PC-3 (cell line): Measurements from ENCODE around the gene KSR2. TPM values are rescaled to one million over a fixed set of nuclear protein-coding genes. Genes with fewer than 3 reads are reported as not detected.
"Not testable (repeated sequence)": the region's sequence is repeated elsewhere in the genome, so short reads cannot be mapped to it uniquely, and the experiment has no call there.

Experiments
- ATAC-seq: fragments of 200-7000 bp; cut with Tn5 transposase; 2 replicates; pipeline ENCODE4 v1.9.1; 2020; ENCODE audit warnings: mild to moderate bottlenecking, moderate library complexity
- BruUV-seq: library from RNA; stranded (reverse); fragments of 400-500 nt; replicated peaks from 2 replicates; lab custom pipeline; 2021; lab: Mats Ljungman, UMichigan
- CTCF ChIA-PET: fragments of 300-600 bp; sonication (Branson Sonifier 250); formaldehyde crosslinking; loops from one replicate; lab custom pipeline; 2022; ENCODE audit warnings: antibody characterized with exemption; lab: Charles Lee
- POLR2A ChIA-PET: fragments of 300-600 bp; sonication (Branson Sonifier 250); formaldehyde crosslinking; loops from one replicate; lab custom pipeline; 2022; ENCODE audit warnings: antibody characterized with exemption; ENCODE audit not compliant: unreplicated experiment; lab: Charles Lee
- DNase-seq: peaks from one replicate; pipeline ENCODE4 v3.0.0-alpha.2; 2015
- H2AFZ ChIP-seq: fragments of 300-600 bp; sonication (generic); 2 replicates; pipeline ENCODE4 v1.6.0; 2016; ENCODE audit warnings: antibody characterized with exemption, low read length
- H3F3A ChIP-seq: fragments of 300-600 bp; sonication (generic); one replicate; pipeline ENCODE4 v1.6.0; 2017; ENCODE audit warnings: antibody characterized with exemption, low read length, control low read depth, mild to moderate bottlenecking; ENCODE audit not compliant: unreplicated experiment
- H3K27ac ChIP-seq: fragments of 300-600 bp; sonication (generic); 2 replicates; pipeline ENCODE4 v1.5.1; 2016; ENCODE audit warnings: mild to moderate bottlenecking, low read length
- H3K27me3 ChIP-seq: fragments of 300-600 bp; sonication (generic); 2 replicates; pipeline ENCODE4 v1.6.1; 2016; ENCODE audit warnings: low read length, mixed read lengths
- H3K36me3 ChIP-seq: fragments of 300-600 bp; sonication (generic); 2 replicates; pipeline ENCODE4 v1.6.1; 2016; ENCODE audit warnings: low read depth, mixed run types, low read length, mixed read lengths
- H3K4me1 ChIP-seq: fragments of 300-600 bp; sonication (generic); 2 replicates; pipeline ENCODE4 v1.5.1; 2016; ENCODE audit warnings: low read length; ENCODE audit not compliant: insufficient read depth
- H3K4me2 ChIP-seq: fragments of 300-600 bp; sonication (generic); 2 replicates; pipeline ENCODE4 v1.6.0; 2016; ENCODE audit warnings: low read length
- H3K4me3 ChIP-seq: fragments of 300-600 bp; sonication (generic); 2 replicates; pipeline ENCODE4 v1.5.1; 2016; ENCODE audit warnings: mild to moderate bottlenecking, low read length, mixed read lengths
- H3K79me2 ChIP-seq: fragments of 300-600 bp; sonication (generic); 2 replicates; pipeline ENCODE4 v1.6.1; 2017; ENCODE audit warnings: low read length, mixed read lengths
- H3K9ac ChIP-seq: fragments of 300-600 bp; sonication (generic); 2 replicates; pipeline ENCODE4 v1.6.0; 2016; ENCODE audit warnings: mild to moderate bottlenecking, low read length
- H3K9me2 ChIP-seq: fragments of 300-600 bp; sonication (generic); replicated peaks from 2 replicates; pipeline ENCODE4 v1.6.1; 2016; ENCODE audit warnings: mixed run types, low read length, mixed read lengths
- H3K9me3 ChIP-seq: fragments of 300-600 bp; sonication (generic); 2 replicates; pipeline ENCODE4 v1.6.1; 2016; ENCODE audit warnings: low read length, mixed read lengths
- H4K20me1 ChIP-seq: fragments of 300-600 bp; sonication (generic); 2 replicates; pipeline ENCODE4 v1.6.1; 2016; ENCODE audit warnings: low read length, mixed read lengths
- EZH2 ChIP-seq: fragments of 300-600 bp; sonication (generic); IDR thresholded peaks from one replicate; pipeline ENCODE4 v1.6.1; 2017; ENCODE audit warnings: antibody characterized with exemption, mild to moderate bottlenecking, low read length; ENCODE audit not compliant: unreplicated experiment
- EZH2phosphoT487 ChIP-seq: fragments of 300-600 bp; sonication (generic); IDR thresholded peaks from 2 replicates; pipeline ENCODE4 v1.6.1; 2018; ENCODE audit warnings: mild to moderate bottlenecking, antibody characterized with exemption, low read length, borderline replicate concordance
- intact Hi-C: fragments of 100-400 bp; cut with micrococcal nuclease; formaldehyde crosslinking; loops from 2 replicates; pipeline ENCODE4 v1.9.0; 2023
- total RNA-seq: library from RNA; depleted of rRNA; stranded (reverse); fragments of >200 nt; gene quantifications from 2 replicates; pipeline ENCODE4 v1.2.3, GENCODE V29; 2014
- TF ChIP-seq, protein P1 (sequence below): fragments of 300-600 bp; sonication (generic); conservative IDR thresholded peaks from 2 replicates; pipeline ENCODE4 v1.5.1; 2017; ENCODE audit warnings: antibody characterized with exemption, low read depth, mild to moderate bottlenecking, low read length

KSR2 gene
- total RNA-seq, 1 experiment from 2014 or later: 0.80 TPM

- ChIA-PET POLR2A (no interaction called here), CTCF (no interaction called here)
- no peaks in the 10 kb centered on the region for H4K20me1 ChIP-seq
- no peak overlapping the region for H3K4me3 ChIP-seq
- no peak overlapping the region for H2AFZ ChIP-seq
- no TSS peak for BruUV-seq
- TF ChIP-seq, protein P1, sequence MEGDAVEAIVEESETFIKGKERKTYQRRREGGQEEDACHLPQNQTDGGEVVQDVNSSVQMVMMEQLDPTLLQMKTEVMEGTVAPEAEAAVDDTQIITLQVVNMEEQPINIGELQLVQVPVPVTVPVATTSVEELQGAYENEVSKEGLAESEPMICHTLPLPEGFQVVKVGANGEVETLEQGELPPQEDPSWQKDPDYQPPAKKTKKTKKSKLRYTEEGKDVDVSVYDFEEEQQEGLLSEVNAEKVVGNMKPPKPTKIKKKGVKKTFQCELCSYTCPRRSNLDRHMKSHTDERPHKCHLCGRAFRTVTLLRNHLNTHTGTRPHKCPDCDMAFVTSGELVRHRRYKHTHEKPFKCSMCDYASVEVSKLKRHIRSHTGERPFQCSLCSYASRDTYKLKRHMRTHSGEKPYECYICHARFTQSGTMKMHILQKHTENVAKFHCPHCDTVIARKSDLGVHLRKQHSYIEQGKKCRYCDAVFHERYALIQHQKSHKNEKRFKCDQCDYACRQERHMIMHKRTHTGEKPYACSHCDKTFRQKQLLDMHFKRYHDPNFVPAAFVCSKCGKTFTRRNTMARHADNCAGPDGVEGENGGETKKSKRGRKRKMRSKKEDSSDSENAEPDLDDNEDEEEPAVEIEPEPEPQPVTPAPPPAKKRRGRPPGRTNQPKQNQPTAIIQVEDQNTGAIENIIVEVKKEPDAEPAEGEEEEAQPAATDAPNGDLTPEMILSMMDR: no peak
- TF ChIP-seq EZH2 (no peak), EZH2phosphoT487 (no peak)
- H3K4me2 ChIP-seq: no peak overlapping the region
- H3K9me2 ChIP-seq: no peaks in the 10 kb centered on the region
- no peak for DNase-seq
- no peak overlapping the region for H3K9ac ChIP-seq
- no peaks in the 10 kb centered on the region for H3K9me3 ChIP-seq
- H3K36me3 ChIP-seq: no peaks in the 10 kb centered on the region
- H3K79me2 ChIP-seq: no peaks in the 10 kb centered on the region
- no peak for ATAC-seq
- no peaks in the 10 kb centered on the region for H3K27me3 ChIP-seq
- no peak overlapping the region for H3K27ac ChIP-seq
- no peaks in the 10 kb centered on the region for H3F3A ChIP-seq
- intact Hi-C loops: no loop called here
- H3K4me1 ChIP-seq: no peaks in the 10 kb centered on the region
These were observed 161.4 kb downstream of the KSR2 start for GRCh38 chr12:117807355-117807754.

GRCh38 chr12:117805865-117806264, 162.9 kb downstream of the KSR2 start:
- POLR2A ChIA-PET: no interaction called here
- Histone ChIP-seq H3K79me2 (no peaks in the 10 kb centered on the region), H3K9ac (no peak overlapping the region), H2AFZ (no peak overlapping the region), H3K27ac (no peak overlapping the region), H3F3A (no peaks in the 10 kb centered on the region), H3K4me1 (no peaks in the 10 kb centered on the region), H3K9me3 (no peaks in the 10 kb centered on the region), H3K9me2 (no peaks in the 10 kb centered on the region), H3K4me2 (no peak overlapping the region), H3K4me3 (no peak overlapping the region), H4K20me1 (no peaks in the 10 kb centered on the region), H3K27me3 (no peaks in the 10 kb centered on the region), H3K36me3 (no peaks in the 10 kb centered on the region)
- TF ChIP-seq EZH2 (no peak), EZH2phosphoT487 (no peak)
- TF ChIP-seq, protein P1: no peak
- intact Hi-C loops: no loop called here
- ATAC-seq (no peak), DNase-seq (no peak)
- CTCF ChIA-PET: no interaction called here
- no TSS peak for BruUV-seq

- Histone ChIP-seq H3F3A (no peaks in the 10 kb centered on the region), H4K20me1 (no peaks in the 10 kb centered on the region), H3K79me2 (no peaks in the 10 kb centered on the region), H3K36me3 (no peaks in the 10 kb centered on the region), H2AFZ (no peak overlapping the region), H3K4me3 (no peak overlapping the region), H3K4me1 (no peaks in the 10 kb centered on the region), H3K9me2 (no peaks in the 10 kb centered on the region), H3K4me2 (no peak overlapping the region), H3K9me3 (no peaks in the 10 kb centered on the region), H3K27ac (no peak overlapping the region), H3K9ac (no peak overlapping the region), H3K27me3 (no peaks in the 10 kb centered on the region)
- no peak for TF ChIP-seq EZH2
- TF ChIP-seq, protein P1: no peak
- TF ChIP-seq EZH2phosphoT487: no peak
- CTCF ChIA-PET: no interaction called here
- ATAC-seq (no peak), DNase-seq (no peak)
- POLR2A ChIA-PET: no interaction called here
- no TSS peak for BruUV-seq
- intact Hi-C loops: no loop called here
These were observed 165.8 kb downstream of the KSR2 start for GRCh38 chr12:117803001-117803400.

- H3K36me3 ChIP-seq, DNase-seq, POLR2A ChIA-PET, H3K27me3 ChIP-seq, H3K9me2 ChIP-seq, H3F3A ChIP-seq, CTCF ChIA-PET, BruUV-seq, H3K9ac ChIP-seq, H2AFZ ChIP-seq, H3K27ac ChIP-seq, H3K9me3 ChIP-seq, H3K4me3 ChIP-seq, intact Hi-C loops, H4K20me1 ChIP-seq, H3K4me1 ChIP-seq, H3K4me2 ChIP-seq, H3K79me2 ChIP-seq, ATAC-seq: not testable (repeated sequence)
These were observed 168.1 kb downstream of the KSR2 start for GRCh38 chr12:117800711-117801110.
